Cardiac fibroblast (primary cell): ENCODE data around the gene DGKB.

ENCODE experiments used
- DNase-seq, 2 donors: peaks; one replicate each; pipeline versions ENCODE4 v3.0.0 to v3.0.0-alpha.2; 2010; ENCODE audit warnings: low read depth in 2 of 2
- H3K4me3 ChIP-seq, 2 donors: replicated peaks in 1 of 2; 1 replicate in 1 of 2; 2 replicates in 1 of 2; pipeline ENCODE4 v1.5.1; 2011; ENCODE audit warnings: low read depth in 2 of 2, low read length in 2 of 2, mild to moderate bottlenecking in 2 of 2, moderate library complexity in 1 of 2
- TF ChIP-seq, protein P1 (sequence below): IDR thresholded peaks from one replicate; pipeline ENCODE4 v1.5.1; 2011; ENCODE audit warnings: low read depth, mild to moderate bottlenecking, low read length, inconsistent platforms

Gene DGKB

DNA sequence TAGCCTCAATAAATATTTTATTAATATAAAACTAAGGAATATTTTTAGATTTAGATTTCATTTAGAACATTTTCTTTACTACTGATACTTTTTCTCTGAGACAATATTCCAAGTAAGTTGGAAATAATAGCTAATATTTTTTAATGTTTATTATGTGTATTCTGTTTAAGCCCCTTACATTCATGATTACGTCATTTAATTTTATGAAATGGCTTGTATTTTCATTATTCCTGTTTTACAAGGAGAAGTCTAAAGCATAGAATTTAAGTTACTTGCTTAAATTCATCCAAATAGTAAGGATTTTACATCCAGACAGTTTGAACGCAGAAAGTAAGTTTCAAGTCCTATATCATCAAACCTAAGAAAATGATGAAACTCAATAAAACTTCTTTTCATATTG is 6.1 kb downstream of the DGKB start:
- DNase-seq: no peak
- TF ChIP-seq, protein P1, sequence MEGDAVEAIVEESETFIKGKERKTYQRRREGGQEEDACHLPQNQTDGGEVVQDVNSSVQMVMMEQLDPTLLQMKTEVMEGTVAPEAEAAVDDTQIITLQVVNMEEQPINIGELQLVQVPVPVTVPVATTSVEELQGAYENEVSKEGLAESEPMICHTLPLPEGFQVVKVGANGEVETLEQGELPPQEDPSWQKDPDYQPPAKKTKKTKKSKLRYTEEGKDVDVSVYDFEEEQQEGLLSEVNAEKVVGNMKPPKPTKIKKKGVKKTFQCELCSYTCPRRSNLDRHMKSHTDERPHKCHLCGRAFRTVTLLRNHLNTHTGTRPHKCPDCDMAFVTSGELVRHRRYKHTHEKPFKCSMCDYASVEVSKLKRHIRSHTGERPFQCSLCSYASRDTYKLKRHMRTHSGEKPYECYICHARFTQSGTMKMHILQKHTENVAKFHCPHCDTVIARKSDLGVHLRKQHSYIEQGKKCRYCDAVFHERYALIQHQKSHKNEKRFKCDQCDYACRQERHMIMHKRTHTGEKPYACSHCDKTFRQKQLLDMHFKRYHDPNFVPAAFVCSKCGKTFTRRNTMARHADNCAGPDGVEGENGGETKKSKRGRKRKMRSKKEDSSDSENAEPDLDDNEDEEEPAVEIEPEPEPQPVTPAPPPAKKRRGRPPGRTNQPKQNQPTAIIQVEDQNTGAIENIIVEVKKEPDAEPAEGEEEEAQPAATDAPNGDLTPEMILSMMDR: no peak
- no peak overlapping the region for H3K4me3 ChIP-seq

DNA sequence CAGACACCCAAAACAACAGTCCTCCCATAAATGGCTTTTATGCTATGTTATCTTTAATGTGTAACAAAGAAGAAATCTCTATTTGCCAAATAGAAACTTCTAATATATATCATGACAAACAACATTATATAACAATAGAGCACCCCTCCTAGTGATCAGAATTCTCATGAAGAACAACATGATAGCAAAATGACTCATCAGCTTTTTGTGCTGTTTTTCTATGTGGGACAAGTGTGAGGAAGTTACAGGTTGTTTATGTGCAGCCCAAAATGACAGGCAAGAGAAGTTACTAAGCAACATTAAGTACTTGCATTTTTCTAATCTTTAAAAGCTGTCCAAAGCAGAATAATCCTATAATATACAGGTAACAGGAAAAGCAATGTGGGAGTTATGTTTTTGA is 7.7 kb downstream of the DGKB start:
- no peak overlapping the region for H3K4me3 ChIP-seq
- TF ChIP-seq, protein P1: no peak
- peak in 1 of 2 donors; percentile 27 for DNase-seq

DNA sequence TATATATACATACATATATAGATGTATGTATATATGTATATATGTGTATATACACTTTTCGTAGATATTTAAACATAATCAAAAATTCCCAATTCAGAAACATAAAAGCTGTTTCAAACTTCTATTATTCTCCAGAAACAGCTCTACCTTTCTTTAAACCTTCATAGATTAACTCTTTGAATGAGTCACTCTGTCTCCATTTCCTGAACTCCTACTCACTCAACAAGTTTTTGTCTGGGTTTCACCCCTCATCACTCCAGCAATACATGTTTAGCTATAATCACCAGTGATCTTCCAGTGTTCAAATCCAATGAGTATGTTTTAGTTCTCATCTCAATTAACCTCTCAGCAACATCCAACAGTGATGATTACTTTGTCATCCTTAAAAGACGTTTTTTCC is 9.6 kb downstream of the DGKB start:
- TF ChIP-seq, protein P1: no peak
- H3K4me3 ChIP-seq: no peak overlapping the region
- peak; percentile 5 to 30 for DNase-seq

DNA sequence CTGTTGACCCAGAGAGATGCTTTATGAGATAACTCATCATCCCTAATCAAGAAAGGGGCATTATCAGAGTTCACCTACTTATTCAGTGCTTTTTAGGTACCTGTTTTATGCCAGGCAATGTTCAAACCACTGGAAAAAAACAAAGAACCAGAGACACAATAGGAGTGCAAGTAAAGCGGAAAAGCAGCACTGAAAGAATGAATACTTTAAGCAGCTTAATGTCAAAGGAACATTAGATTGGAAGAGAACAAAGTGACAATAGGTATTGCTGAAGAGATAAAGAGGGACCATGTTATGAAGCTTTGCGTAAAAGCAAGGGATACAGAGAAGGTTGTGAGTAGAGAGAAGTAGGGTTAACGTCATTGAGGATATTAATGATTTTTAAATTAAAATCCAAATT is 11.3 kb downstream of the DGKB start:
- TF ChIP-seq, protein P1: no peak
- no peak overlapping the region for H3K4me3 ChIP-seq
- no peak for DNase-seq

DNA sequence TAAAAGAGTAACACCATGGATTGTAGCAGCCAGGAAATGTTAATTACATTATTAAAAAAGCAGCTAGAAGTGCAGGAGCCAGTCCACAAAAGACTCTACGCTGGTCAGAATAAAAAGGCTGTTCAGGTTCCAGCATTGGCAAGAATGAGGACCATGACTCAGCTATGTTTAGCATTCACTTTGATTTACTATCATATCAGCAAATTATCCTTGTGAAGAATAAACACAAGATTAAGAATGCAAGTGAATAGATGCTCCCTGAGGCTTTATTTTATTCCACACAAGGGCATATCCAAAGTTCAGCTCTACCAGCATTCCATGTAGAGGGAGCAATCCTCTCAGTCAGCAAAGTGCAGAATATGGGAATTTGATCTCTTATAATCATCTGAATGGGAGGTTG is 13.6 kb downstream of the DGKB start:
- H3K4me3 ChIP-seq: no peak overlapping the region
- no peak for DNase-seq
- TF ChIP-seq, protein P1: no peak

DNA sequence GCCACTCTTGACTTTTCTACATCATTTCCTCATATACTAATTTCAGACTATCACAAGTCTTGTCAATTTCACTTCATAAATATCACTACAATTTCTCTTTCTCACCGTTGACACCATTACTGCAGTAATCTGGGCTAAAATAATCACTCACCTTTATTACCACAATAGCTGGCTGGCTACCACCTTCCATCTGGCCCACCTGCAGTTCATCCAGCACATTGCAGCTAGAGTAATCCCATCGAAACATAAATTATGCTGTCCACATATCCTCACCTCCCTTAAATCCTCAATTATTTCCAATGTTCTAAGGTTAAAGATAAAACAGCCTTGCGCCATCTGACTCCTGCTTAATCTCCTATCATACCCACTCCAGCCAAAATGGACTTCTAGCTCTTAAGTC is 16.0 kb downstream of the DGKB start:
- no peak overlapping the region for H3K4me3 ChIP-seq
- TF ChIP-seq, protein P1: no peak
- no peak for DNase-seq

DNA sequence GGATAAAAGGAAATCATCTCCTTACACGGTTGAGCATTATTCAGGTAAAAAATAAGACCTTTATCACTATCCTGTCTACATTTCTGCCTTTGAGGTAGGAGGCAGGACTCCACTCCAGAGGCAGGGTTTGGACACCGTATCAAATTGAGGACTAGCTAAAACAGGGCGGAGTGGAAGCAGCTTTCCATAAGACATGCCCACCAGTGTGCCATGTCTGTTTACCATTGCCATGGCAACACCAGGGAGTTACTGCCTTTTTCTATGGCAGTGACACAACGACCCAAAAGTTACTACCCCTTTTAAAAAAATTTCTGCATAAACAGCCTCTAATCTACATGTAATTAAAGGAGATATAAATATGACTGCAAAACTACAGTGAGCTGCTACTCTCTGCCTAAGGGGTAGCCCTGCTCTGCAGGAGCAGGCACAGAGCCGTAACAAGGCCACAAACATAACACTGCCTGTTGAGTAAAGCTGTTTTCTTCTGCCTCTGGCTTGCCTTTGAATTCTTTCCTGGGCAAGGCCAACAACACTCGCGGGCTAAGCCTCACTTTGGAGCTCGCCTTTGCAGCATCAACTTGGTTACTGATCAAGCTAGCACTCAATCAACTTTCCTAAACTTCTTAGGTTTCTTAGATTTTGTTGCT is 26.5 kb downstream of the DGKB start:
- no peak overlapping the region for H3K4me3 ChIP-seq
- TF ChIP-seq, protein P1: no peak
- DNase-seq: no peak
